ENCODE results near the gene DRG1.

GRCh38 chr22:31349960-31350359, 49.4 kb upstream of the DRG1 start:
- TF ChIP-seq CTCF (conservative IDR thresholded peaks at IDR 0.05; ENCODE audit: low read length), result no peak
- no peak for TF ChIP-seq EZH2phosphoT487 (IDR thresholded peaks at IDR 0.05; ENCODE audit: borderline replicate concordance)
